Choroid plexus epithelial cell (primary cell): ENCODE results near the gene NLRP11.

Source experiments
- DNase-seq: peaks from one replicate; pipeline ENCODE4 v3.0.0-alpha.2; 2010; ENCODE audit warnings: low read depth
- H3K4me3 ChIP-seq: 2 replicates; pipeline ENCODE4 v1.5.1; 2011; ENCODE audit warnings: low read depth, mild to moderate bottlenecking, control low read depth, low read length, moderate library complexity
- TF ChIP-seq, protein P1 (sequence below): conservative IDR thresholded peaks from 2 replicates; pipeline ENCODE4 v1.5.1; 2011; ENCODE audit warnings: low read depth, mild to moderate bottlenecking, control low read depth, inconsistent platforms, low read length, moderate library complexity

NLRP11 gene

DNA sequence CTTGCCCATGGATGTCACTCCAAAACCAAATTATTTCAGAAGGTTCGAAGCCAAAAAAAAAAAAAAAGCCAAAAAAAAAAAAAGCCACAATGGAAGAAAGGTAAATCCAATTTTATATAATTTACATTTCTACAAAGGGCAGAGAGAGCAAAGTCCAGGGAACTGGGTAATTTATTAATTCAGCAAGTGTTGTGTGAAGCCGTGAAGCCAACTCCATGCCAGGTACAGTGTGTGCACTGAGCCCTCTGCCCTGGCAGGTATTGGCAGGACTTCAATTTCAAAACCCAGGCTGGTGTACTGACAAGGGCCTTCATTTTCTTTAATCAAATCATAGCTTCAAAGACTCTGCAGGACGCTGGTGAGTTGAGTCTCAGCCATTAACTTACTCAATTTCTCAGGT lies 78.4 kb downstream of the NLRP11 start:
- DNase-seq = no peak
- H3K4me3 ChIP-seq = no peak overlapping the region
- TF ChIP-seq, protein P1, sequence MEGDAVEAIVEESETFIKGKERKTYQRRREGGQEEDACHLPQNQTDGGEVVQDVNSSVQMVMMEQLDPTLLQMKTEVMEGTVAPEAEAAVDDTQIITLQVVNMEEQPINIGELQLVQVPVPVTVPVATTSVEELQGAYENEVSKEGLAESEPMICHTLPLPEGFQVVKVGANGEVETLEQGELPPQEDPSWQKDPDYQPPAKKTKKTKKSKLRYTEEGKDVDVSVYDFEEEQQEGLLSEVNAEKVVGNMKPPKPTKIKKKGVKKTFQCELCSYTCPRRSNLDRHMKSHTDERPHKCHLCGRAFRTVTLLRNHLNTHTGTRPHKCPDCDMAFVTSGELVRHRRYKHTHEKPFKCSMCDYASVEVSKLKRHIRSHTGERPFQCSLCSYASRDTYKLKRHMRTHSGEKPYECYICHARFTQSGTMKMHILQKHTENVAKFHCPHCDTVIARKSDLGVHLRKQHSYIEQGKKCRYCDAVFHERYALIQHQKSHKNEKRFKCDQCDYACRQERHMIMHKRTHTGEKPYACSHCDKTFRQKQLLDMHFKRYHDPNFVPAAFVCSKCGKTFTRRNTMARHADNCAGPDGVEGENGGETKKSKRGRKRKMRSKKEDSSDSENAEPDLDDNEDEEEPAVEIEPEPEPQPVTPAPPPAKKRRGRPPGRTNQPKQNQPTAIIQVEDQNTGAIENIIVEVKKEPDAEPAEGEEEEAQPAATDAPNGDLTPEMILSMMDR = no peak

DNA sequence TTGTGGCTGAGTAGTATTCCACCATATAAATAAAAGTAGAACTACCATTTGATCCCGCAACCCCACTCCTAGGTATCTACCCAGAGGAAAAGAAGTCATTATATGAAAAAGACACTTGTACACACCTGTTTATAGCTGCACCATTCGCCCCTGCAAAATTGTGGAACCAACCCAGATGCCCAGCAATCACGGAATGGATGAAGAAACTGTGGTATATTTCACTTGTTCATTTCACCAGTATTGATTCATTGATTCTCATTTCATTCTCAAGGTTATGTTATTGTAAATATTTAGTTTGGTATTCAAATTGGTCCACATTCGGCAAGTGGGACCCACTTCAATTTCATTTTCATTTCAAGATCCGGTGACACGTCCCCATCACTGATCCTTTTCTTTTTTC lies 81.1 kb downstream of the NLRP11 start:
- H3K4me3 ChIP-seq = no peak overlapping the region
- DNase-seq = no peak
- TF ChIP-seq, protein P1 = no peak

DNA sequence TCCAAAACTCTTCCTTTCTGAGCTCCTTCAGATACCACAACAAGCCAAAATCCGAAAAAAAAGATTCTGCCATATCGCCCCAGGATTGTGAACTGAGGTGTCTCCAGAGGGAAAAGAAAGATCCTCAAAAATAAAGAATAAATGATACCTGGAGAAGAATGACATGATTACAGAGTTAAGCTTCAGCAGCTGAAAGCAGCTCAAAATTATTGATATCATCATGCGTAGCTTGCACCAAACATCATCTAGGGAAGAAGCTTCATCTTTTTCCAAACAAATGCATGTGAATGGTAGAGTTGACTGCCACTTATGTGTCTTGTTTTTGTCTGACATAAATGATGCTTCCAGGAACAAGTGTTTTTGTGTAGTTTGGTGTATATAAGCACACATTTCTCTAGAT lies 93.5 kb downstream of the NLRP11 start, which contains the start of gene NLRP9:
TSS of gene NLRP9 (minus strand) at position 101 of the 400 bp plus-strand sequence. CDS start at position 73, 28 bp downstream.
- no peak for DNase-seq
- TF ChIP-seq, protein P1 = no peak
- H3K4me3 ChIP-seq = no peak within 1 kb of the TSS
